ENCODE results near the gene ARFGAP3.

Gene ARFGAP3

GRCh38 chr22:42856865-42857704 is at the start of gene ARFGAP3:
Gene ARFGAP3 (minus strand): TSS chr22:42857273. CDS start chr22:42857182, 91 bp downstream.
- H3K4me3 ChIP-seq (ENCODE audit: low read depth, low read length), result peak within 1 kb of the TSS; percentile 73
- TF ChIP-seq CTCF (IDR thresholded peaks at IDR 0.05; ENCODE audit: low read depth, low read length, missing control alignments), result no peak
- DNase-seq (ENCODE audit: low read depth), result peak; percentile 75
- in situ Hi-C loops (cut with HindIII; ENCODE audit: low sequenced_read_pairs), result no loop called here

GRCh38 chr22:42905702-42906183 is 48.7 kb upstream of the ARFGAP3 start:
- in situ Hi-C loops (cut with HindIII; ENCODE audit: low sequenced_read_pairs), result no loop called here
- no peak for TF ChIP-seq CTCF (IDR thresholded peaks at IDR 0.05; ENCODE audit: low read depth, low read length, missing control alignments)
- H3K4me3 ChIP-seq (ENCODE audit: low read depth, low read length), result no peak overlapping the region
- DNase-seq (ENCODE audit: low read depth), result no peak

- TF ChIP-seq CTCF (IDR thresholded peaks at IDR 0.05; ENCODE audit: low read depth, low read length, missing control alignments), result no peak
- in situ Hi-C loops (cut with HindIII; ENCODE audit: low sequenced_read_pairs), result no loop called here
- H3K4me3 ChIP-seq (ENCODE audit: low read depth, low read length), result no peak overlapping the region
- no peak for DNase-seq (ENCODE audit: low read depth)
Observed at GRCh38 chr22:42905217-42905616, 48.1 kb upstream of the ARFGAP3 start.

- in situ Hi-C loops (cut with HindIII; ENCODE audit: low sequenced_read_pairs), result no loop called here
- no peak overlapping the region for H3K4me3 ChIP-seq (ENCODE audit: low read depth, low read length)
- DNase-seq (ENCODE audit: low read depth), result no peak
- TF ChIP-seq CTCF (IDR thresholded peaks at IDR 0.05; ENCODE audit: low read depth, low read length, missing control alignments), result no peak
Observed at GRCh38 chr22:42904050-42904449, 47.0 kb upstream of the ARFGAP3 start.

GRCh38 chr22:42902875-42903510 is 45.9 kb upstream of the ARFGAP3 start:
- in situ Hi-C loops (cut with HindIII; ENCODE audit: low sequenced_read_pairs), result no loop called here
- H3K4me3 ChIP-seq (ENCODE audit: low read depth, low read length), result no peak overlapping the region
- DNase-seq (ENCODE audit: low read depth), result no peak
- no peak for TF ChIP-seq CTCF (IDR thresholded peaks at IDR 0.05; ENCODE audit: low read depth, low read length, missing control alignments)

GRCh38 chr22:42901790-42902508 is 44.9 kb upstream of the ARFGAP3 start:
- peak; percentile 39 for TF ChIP-seq CTCF (IDR thresholded peaks at IDR 0.05; ENCODE audit: low read depth, low read length, missing control alignments)
- in situ Hi-C loops (cut with HindIII; ENCODE audit: low sequenced_read_pairs), result no loop called here
- H3K4me3 ChIP-seq (ENCODE audit: low read depth, low read length), result no peak overlapping the region
- DNase-seq (ENCODE audit: low read depth), result no peak

All from astrocyte of the cerebellum (primary cell).